GM12878 (cell line): Measurements from ENCODE around the gene MICAL3. TPM values are rescaled to one million over a fixed set of nuclear protein-coding genes. Genes with fewer than 3 reads are reported as not detected.

Experiments used
- ATAC-seq: fragments of 200-7000 bp; cut with Tn5 transposase; 3 replicates; pipeline ENCODE4 v1.9.1; 2020; ENCODE audit warnings: mild to moderate bottlenecking, moderate library complexity
- BruUV-seq: library from RNA; stranded (reverse); fragments of 400-500 nt; replicated peaks from 2 replicates; lab custom pipeline; 2021; lab: Mats Ljungman, UMichigan
- CTCF ChIA-PET: fragments of 300-600 bp; sonication (Branson Sonifier 250); formaldehyde crosslinking; extraction: SDS; loops from one replicate; lab custom pipeline; 2021; ENCODE audit warnings: inconsistent platforms; lab: Yijun Ruan, JAX
- POLR2A ChIA-PET: fragments of 350-600 bp; formaldehyde crosslinking; extraction: SDS; loops from one replicate; lab custom pipeline; 2021; ENCODE audit warnings: inconsistent platforms; lab: Charles Lee
- RAD21 ChIA-PET: fragments of 300-600 bp; sonication (Branson Sonifier 250); formaldehyde crosslinking; loops from one replicate; lab custom pipeline; 2023; ENCODE audit warnings: antibody characterized with exemption; ENCODE audit not compliant: unreplicated experiment; lab: Charles Lee
- SMC1A ChIA-PET: fragments of 300-600 bp; sonication (Branson Sonifier 250); formaldehyde crosslinking; loops from one replicate; lab custom pipeline; 2023; ENCODE audit not compliant: unreplicated experiment, uncharacterized antibody; lab: Charles Lee
- DNase-seq: peaks from one replicate; pipeline ENCODE4 v3.0.0-alpha.2; 2011; ENCODE audit warnings: low read depth, low spot score
- FAIRE-seq: peaks from 3 replicates; lab custom pipeline; 2011; peaks lifted over from hg19 to GRCh38; lab: Jason Lieb, UNC
- H2AFZ ChIP-seq: 2 replicates; pipeline ENCODE4 v1.6.0; 2011; ENCODE audit warnings: low read depth, low read length, control low read depth; ENCODE audit not compliant: control insufficient read depth
- H3K27ac ChIP-seq: 2 replicates; pipeline ENCODE4 v1.5.1; 2011; ENCODE audit warnings: control low read depth; ENCODE audit not compliant: control insufficient read depth, insufficient read depth
- H3K27me3 ChIP-seq, 2 experiments: replicated peaks in 1 of 2; 2 replicates each; pipeline versions ENCODE4 v1.6.0 to v1.6.1; 2011; ENCODE audit warnings: low read length in 1 of 2; ENCODE audit not compliant: control insufficient read depth in 2 of 2, insufficient read depth in 2 of 2
- H3K36me3 ChIP-seq, 2 experiments: 2 replicates each; pipeline ENCODE4 v1.5.1; 2011; ENCODE audit warnings: low read length in 1 of 2; ENCODE audit not compliant: control insufficient read depth in 2 of 2, insufficient read depth in 2 of 2
- H3K4me1 ChIP-seq: 2 replicates; pipeline ENCODE4 v1.6.1; 2011; ENCODE audit warnings: mild to moderate bottlenecking, low read length, moderate library complexity, mixed read lengths; ENCODE audit not compliant: control insufficient read depth, insufficient read depth
- H3K4me2 ChIP-seq: 2 replicates; pipeline ENCODE4 v1.6.0; 2011; ENCODE audit warnings: control low read depth; ENCODE audit not compliant: control insufficient read depth, insufficient read depth
- H3K4me3 ChIP-seq: fragments of 200-600 bp; sonication (generic); 2 replicates; pipeline ENCODE4 v1.5.1; 2016
- H3K79me2 ChIP-seq: 2 replicates; pipeline ENCODE4 v1.6.0; 2011; ENCODE audit warnings: low read length; ENCODE audit not compliant: control insufficient read depth, insufficient read depth
- H3K9ac ChIP-seq: 2 replicates; pipeline ENCODE4 v1.8.0; 2011; ENCODE audit warnings: low read length, control low read depth, mixed read lengths; ENCODE audit not compliant: control insufficient read depth, insufficient read depth
- H3K9me3 ChIP-seq: replicated peaks from 3 replicates; pipeline ENCODE4 v1.5.1; 2011; ENCODE audit warnings: mild to moderate bottlenecking, low read length; ENCODE audit not compliant: control insufficient read depth, insufficient read depth
- H4K20me1 ChIP-seq: 2 replicates; pipeline ENCODE4 v1.6.0; 2011; ENCODE audit not compliant: control insufficient read depth, insufficient read depth
- CHD4 ChIP-seq: fragments of 200-600 bp; sonication (generic); IDR thresholded peaks from 2 replicates; pipeline ENCODE4 v1.6.1; 2016; ENCODE audit warnings: mild to moderate bottlenecking
- RAD21 ChIP-seq: IDR thresholded peaks from 2 replicates; pipeline ENCODE4 v1.6.1; 2011; ENCODE audit warnings: mild to moderate bottlenecking, low read depth, low read length, moderate library complexity; ENCODE audit not compliant: insufficient read depth
- SMC3 ChIP-seq: IDR thresholded peaks from 2 replicates; pipeline ENCODE4 v1.6.1; 2011; ENCODE audit warnings: low read length, improper control_type of control experiment, borderline replicate concordance
- ZBTB33 ChIP-seq: fragments of 450-650 bp; IDR thresholded peaks from 2 replicates; pipeline ENCODE4 v1.6.1; 2017; ENCODE audit warnings: mild to moderate bottlenecking
- ZNF207 ChIP-seq: fragments of 450-650 bp; IDR thresholded peaks from 2 replicates; pipeline ENCODE4 v1.6.1; 2014; ENCODE audit warnings: antibody characterized with exemption, mild to moderate bottlenecking, borderline replicate concordance
- WGBS: methylation state at CpG from one replicate; pipeline ENCODE4 v1.1.6; 2016; ENCODE audit warnings: low lambda C conversion rate; ENCODE audit not compliant: insufficient replicate concordance, insufficient coverage; ENCODE audit errors: missing lambda C conversion rate; 5-methylcytosine and 5-hydroxymethylcytosine counted together
- in situ Hi-C: fragments of 300-500 bp; cut with MboI; formaldehyde crosslinking; loops from 9 replicates; pipeline ENCODE4 v1.14.3; 2018; ENCODE audit warnings: mixed read lengths
- intact Hi-C: fragments of 100-400 bp; cut with micrococcal nuclease; formaldehyde crosslinking; loops from one replicate; pipeline ENCODE4 v1.14.2; 2022; ENCODE audit not compliant: unreplicated experiment
- polyA plus RNA-seq, 11 experiments: library from polyadenylated mRNA; depleted of rRNA in 4 of 11; unstranded in 6 of 11; stranded (reverse) in 5 of 11; fragments of >200 nt; fragmentation: Nextera tagmentation in 4 of 11; fragmentation: Illumina TruSeq in 1 of 11; extraction: Ambion mirVana in 4 of 11; extraction: Trizol in 1 of 11; gene quantifications; 1 replicate in 1 of 11; 2 replicates in 10 of 11; pipeline versions ENCODE4 v1.2.1 to v1.2.3, GENCODE V29; 2011 to 2016; ENCODE audit warnings: inconsistent platforms in 2 of 11, missing spikeins in 2 of 11, low read depth in 1 of 11
- total RNA-seq, 4 experiments: library from RNA; depleted of rRNA in 3 of 4; stranded (reverse); fragments of >200 nt in 3 of 4; fragmentation: Illumina TruSeq in 1 of 4; extraction: Trizol in 1 of 4; gene quantifications; 2 replicates each; pipeline versions ENCODE4 v1.2.1 to v1.2.3, GENCODE V29; 2013 to 2021
- TF ChIP-seq, protein P1 (sequence below), 3 experiments: IDR thresholded peaks in 2 of 3; conservative IDR thresholded peaks in 1 of 3; 2 replicates each; pipeline ENCODE4 v1.5.1; 2011; ENCODE audit warnings: low read depth in 3 of 3, low read length in 3 of 3, mild to moderate bottlenecking in 3 of 3, control low read depth in 2 of 3, moderate library complexity in 2 of 3, inconsistent platforms in 1 of 3, mixed read lengths in 1 of 3; ENCODE audit not compliant: control insufficient read depth in 2 of 3, insufficient read depth in 1 of 3; ENCODE audit errors: extremely low read depth in 1 of 3

MICAL3 gene
- total and polyA plus RNA-seq, 10 of the 15 experiments (the other 5 are each of a cell fraction or from before 2014, with no cell fraction given): 2.6 to 92.2 (median 24.0) TPM

DNA sequence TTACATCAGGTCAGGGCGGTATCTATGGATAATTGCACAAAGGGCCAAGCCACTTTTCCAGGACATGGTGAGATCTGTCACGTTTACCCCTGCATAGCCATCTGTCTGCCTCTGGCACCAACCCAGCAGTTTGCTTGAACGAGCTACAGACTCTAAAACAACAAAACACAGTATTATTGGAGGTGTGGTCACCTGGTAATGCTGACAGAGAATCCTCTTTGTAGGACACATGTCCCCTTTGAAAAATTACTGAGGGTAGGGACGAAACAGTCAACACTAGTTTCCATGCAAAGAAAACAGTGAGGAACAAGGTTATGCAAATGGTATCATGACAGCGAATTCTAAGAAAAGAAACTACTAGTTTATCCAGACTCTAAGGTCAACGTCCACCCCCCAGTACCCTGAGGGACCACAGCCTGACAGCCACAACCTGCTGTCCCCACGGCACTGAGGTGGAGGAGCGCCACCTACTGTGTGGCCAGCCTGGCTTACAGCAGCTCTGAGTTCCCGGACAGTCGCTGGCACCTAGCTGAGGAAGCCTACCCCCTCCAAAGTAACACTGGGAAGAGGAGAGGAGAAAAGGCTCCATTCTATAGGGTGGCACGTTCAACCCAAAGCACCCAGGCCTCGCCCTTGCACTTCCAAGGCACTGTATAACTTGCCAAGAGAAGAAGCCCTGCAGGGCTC is 132.7 kb downstream of the MICAL3 start:
- WGBS: 38% methylated on average over 12 of the region's 12 CpGs
- ChIA-PET POLR2A (interaction anchor here (0.6 kb wide), 1 partner anchor 249 kb away, joined by 5 read pairs; no protein-coding TSS in a partner anchor), SMC1A (interaction anchor here (0.9 to 2.1 kb wide), 11 partner anchors 8 to 184 kb away, joined by 3 to 9 read pairs (median 3); no protein-coding TSS in a partner anchor), RAD21 (interaction anchor here (0.9 to 1.5 kb wide), 4 partner anchors 61 to 185 kb away, joined by 3 to 6 read pairs (median 4); no protein-coding TSS in a partner anchor), CTCF (interaction anchor here (0.7 to 3.9 kb wide), 11 partner anchors 30 to 333 kb away, joined by 3 to 17 read pairs (median 4); partner anchors contain the start of genes MICAL3 and PEX26)
- FAIRE-seq: no peak
- Histone ChIP-seq H3K9me3 (no peaks in the 10 kb centered on the region), H2AFZ (no peak overlapping the region), H3K4me3 (no peak overlapping the region), H3K27ac (no peak overlapping the region), H3K27me3 (no peaks in the 10 kb centered on the region), H3K36me3 (peaks cover 27 to 37% of the 10 kb centered on the region in 2 experiments), H3K9ac (no peak overlapping the region), H3K4me2 (no peak overlapping the region), H3K4me1 (no peaks in the 10 kb centered on the region), H4K20me1 (no peaks in the 10 kb centered on the region), H3K79me2 (no peaks in the 10 kb centered on the region)
- DNase-seq: no peak
- in situ Hi-C loops (no loop called here), intact Hi-C loops (loop anchor here (5.0 kb wide), 1 partner anchor 186 kb away; the partner anchor contains the start of gene PEX26)
- peak; percentile 62; the same call in 2 of the 3 replicates for ATAC-seq
- no peak for TF ChIP-seq CHD4
- TF ChIP-seq ZBTB33: no peak
- peak; percentile 27; the same call in 1 of the 2 replicates for TF ChIP-seq SMC3
- peak; percentile 30 for TF ChIP-seq RAD21
- no peak for TF ChIP-seq ZNF207
- TF ChIP-seq, protein P1, sequence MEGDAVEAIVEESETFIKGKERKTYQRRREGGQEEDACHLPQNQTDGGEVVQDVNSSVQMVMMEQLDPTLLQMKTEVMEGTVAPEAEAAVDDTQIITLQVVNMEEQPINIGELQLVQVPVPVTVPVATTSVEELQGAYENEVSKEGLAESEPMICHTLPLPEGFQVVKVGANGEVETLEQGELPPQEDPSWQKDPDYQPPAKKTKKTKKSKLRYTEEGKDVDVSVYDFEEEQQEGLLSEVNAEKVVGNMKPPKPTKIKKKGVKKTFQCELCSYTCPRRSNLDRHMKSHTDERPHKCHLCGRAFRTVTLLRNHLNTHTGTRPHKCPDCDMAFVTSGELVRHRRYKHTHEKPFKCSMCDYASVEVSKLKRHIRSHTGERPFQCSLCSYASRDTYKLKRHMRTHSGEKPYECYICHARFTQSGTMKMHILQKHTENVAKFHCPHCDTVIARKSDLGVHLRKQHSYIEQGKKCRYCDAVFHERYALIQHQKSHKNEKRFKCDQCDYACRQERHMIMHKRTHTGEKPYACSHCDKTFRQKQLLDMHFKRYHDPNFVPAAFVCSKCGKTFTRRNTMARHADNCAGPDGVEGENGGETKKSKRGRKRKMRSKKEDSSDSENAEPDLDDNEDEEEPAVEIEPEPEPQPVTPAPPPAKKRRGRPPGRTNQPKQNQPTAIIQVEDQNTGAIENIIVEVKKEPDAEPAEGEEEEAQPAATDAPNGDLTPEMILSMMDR (IDR thresholded peaks at IDR 0.05 in 2 of 3, conservative IDR thresholded peaks at IDR 0.05 in 1 of 3; ENCODE audit: control insufficient read depth in 2 of 3, extremely low read depth in 1 of 3, insufficient read depth in 1 of 3, low read depth in 3 of 3, low read length in 3 of 3): peak; percentile 27 to 42 (median 36); a peak in 4 of 6 replicates
- BruUV-seq: no TSS peak
